Testis (tissue), 3 donors: ENCODE results near the gene STX12. TPM values are rescaled to one million over a fixed set of nuclear protein-coding genes. Genes with fewer than 3 reads are reported as not detected.
"Not testable (repeated sequence)": the region's sequence is repeated elsewhere in the genome, so short reads cannot be mapped to it uniquely, and the experiment has no call there.

Experiments
- DNase-seq: peaks from one replicate; pipeline ENCODE4 v3.0.0-alpha.2; 2019
- H3K27ac ChIP-seq, 2 donors: fragments of 200-600 bp; sonication (generic); one replicate each; pipeline ENCODE4 v1.5.1; 2019
- H3K27me3 ChIP-seq: fragments of 200-600 bp; sonication (generic); one replicate; pipeline ENCODE4 v1.5.1; 2019
- H3K36me3 ChIP-seq: fragments of 200-600 bp; sonication (generic); one replicate; pipeline ENCODE4 v1.5.1; 2017; ENCODE audit warnings: low read depth; ENCODE audit errors: missing control alignments
- H3K4me1 ChIP-seq: fragments of 200-600 bp; sonication (generic); one replicate; pipeline ENCODE4 v1.5.1; 2019
- H3K4me3 ChIP-seq, 2 donors: fragments of 200-600 bp; sonication (generic); one replicate each; pipeline ENCODE4 v1.5.1; 2017 to 2019
- H3K9me3 ChIP-seq: fragments of 200-600 bp; sonication (generic); one replicate; pipeline ENCODE4 v1.5.1; 2017
- POLR2A ChIP-seq: fragments of 450-650 bp; IDR thresholded peaks from one replicate; pipeline ENCODE4 v1.6.1; 2017; ENCODE audit warnings: antibody characterized with exemption, mild to moderate bottlenecking, moderate library complexity
- WGBS, 2 donors: methylation state at CpG; one replicate each; pipeline ENCODE4 v1.1.5; 2018; 5-methylcytosine and 5-hydroxymethylcytosine counted together
- intact Hi-C: fragments of 100-400 bp; cut with DNase I; formaldehyde crosslinking; loops from one replicate; pipeline ENCODE4 v1.15.1; 2023; ENCODE audit warnings: low total_unique reads
- polyA plus RNA-seq: library from polyadenylated mRNA; stranded (reverse); fragments of 350-450 nt; fragmentation: Illumina TruSeq; extraction: RNeasy Lipid Tissue Mini Kit (QIAGEN cat#74804); gene quantifications from one replicate; pipeline ENCODE4 v1.2.3, GENCODE V29; 2014; ENCODE audit warnings: low read depth, low replicate concordance; ENCODE audit not compliant: insufficient read depth
- total RNA-seq, 2 donors: library from RNA; depleted of rRNA; stranded (reverse); fragments of >200 nt; gene quantifications; one replicate each; pipeline ENCODE4 v1.2.3, GENCODE V29; 2016
- TF ChIP-seq, protein P1 (sequence below), 3 experiments: fragments of 450-650 bp in 2 of 3; fragments of 200-600 bp in 1 of 3; sonication (generic) in 1 of 3; IDR thresholded peaks; one replicate each; pipeline ENCODE4 v1.5.1; 2016 to 2019; ENCODE audit warnings: antibody characterized with exemption in 3 of 3, mild to moderate bottlenecking in 2 of 3, moderate library complexity in 1 of 3

Gene STX12
- total and polyA plus RNA-seq, 3 donors from 2014 or later: 32.0 to 46.7 (median 39.1) TPM

DNA sequence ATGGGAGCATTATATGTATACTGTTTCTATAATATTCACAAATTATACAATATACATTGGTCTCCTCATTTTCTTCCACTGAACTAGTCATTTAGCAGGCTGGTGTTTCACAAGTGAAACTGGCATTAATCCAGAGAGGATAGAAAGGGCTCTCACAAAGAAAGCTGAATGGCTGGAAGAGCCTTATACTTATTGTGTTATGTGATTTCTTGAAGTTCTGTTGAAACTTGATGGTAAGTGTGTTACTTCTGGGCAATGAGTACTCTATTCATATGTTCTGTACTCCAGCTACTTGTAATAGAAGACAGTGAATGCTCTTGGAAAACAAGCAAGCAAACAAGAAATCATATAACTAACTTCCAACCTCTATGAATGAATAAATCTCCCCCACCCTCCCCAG is 14.9 kb downstream of the STX12 start:
- no peak for DNase-seq
- Histone ChIP-seq H3K4me1 (peaks cover 5% of the 10 kb centered on the region), H3K27ac (no peak overlapping the region), H3K4me3 (no peak overlapping the region), H3K36me3 (no peaks in the 10 kb centered on the region), H3K27me3 (no peaks in the 10 kb centered on the region), H3K9me3 (no peaks in the 10 kb centered on the region)
- intact Hi-C loops: no loop called here
- TF ChIP-seq, protein P1, sequence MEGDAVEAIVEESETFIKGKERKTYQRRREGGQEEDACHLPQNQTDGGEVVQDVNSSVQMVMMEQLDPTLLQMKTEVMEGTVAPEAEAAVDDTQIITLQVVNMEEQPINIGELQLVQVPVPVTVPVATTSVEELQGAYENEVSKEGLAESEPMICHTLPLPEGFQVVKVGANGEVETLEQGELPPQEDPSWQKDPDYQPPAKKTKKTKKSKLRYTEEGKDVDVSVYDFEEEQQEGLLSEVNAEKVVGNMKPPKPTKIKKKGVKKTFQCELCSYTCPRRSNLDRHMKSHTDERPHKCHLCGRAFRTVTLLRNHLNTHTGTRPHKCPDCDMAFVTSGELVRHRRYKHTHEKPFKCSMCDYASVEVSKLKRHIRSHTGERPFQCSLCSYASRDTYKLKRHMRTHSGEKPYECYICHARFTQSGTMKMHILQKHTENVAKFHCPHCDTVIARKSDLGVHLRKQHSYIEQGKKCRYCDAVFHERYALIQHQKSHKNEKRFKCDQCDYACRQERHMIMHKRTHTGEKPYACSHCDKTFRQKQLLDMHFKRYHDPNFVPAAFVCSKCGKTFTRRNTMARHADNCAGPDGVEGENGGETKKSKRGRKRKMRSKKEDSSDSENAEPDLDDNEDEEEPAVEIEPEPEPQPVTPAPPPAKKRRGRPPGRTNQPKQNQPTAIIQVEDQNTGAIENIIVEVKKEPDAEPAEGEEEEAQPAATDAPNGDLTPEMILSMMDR (IDR thresholded peaks at IDR 0.05): no peak
- no peak for TF ChIP-seq POLR2A

DNA sequence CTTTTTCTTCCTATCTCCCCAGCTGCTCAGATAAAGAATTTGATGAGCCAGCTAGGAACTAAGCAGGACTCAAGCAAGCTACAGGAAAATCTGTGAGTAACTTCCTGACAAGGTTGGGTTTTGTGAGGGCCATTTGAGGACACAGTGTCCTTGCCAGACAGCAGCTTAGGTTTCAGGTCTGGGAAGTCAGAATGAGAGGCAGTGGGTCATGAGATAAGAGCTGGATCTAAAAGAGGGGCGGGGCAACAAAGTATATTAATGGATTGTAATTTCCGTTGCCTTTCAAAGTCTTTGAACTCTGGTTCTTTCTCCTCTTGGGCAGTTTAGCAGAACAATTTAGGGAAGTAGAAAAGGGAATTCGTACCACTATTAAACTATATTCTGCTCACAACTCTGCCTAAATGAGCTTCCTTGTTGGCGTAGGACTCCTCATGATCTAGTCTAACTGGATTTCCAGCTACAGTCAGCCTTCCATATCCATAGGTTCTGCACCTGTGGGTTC is 16.6 kb downstream of the STX12 start:
- WGBS, 2 donors: 58 to 60% methylated on average over 4 of the region's 4 CpGs
- Histone ChIP-seq H3K4me3 (no peak overlapping the region), H3K9me3 (no peaks in the 10 kb centered on the region), H3K27ac (peak overlapping the region in 1 of 2 donors; percentile 77), H3K27me3 (no peaks in the 10 kb centered on the region), H3K4me1 (peaks cover 5% of the 10 kb centered on the region), H3K36me3 (no peaks in the 10 kb centered on the region)
- DNase-seq: no peak
- intact Hi-C loops: no loop called here
- TF ChIP-seq POLR2A: no peak
- TF ChIP-seq, protein P1 (IDR thresholded peaks at IDR 0.05): no peak

DNA sequence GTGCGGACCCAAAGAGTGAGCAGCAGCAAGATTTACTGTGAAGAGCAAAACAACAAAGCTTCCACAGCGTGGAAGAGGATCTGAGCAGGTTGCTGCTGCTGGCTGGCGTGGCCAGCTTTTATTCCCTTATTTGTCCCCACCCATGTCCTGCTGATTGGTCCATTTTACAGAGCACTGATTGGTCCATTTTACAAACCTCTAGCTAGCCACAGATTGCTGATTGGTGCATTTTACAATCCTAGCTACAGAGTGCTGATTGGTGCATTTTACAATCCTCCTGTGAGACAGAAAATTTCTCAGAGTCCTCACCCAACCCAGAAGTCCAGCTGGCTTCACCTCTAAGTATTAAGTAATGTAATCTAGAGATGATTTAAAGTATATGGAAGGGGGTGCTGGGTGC is 17.3 kb downstream of the STX12 start:
- DNase-seq, H3K4me3 ChIP-seq, H3K9me3 ChIP-seq, H3K27me3 ChIP-seq, H3K4me1 ChIP-seq, intact Hi-C loops, H3K36me3 ChIP-seq: not testable (repeated sequence)
- WGBS, 2 donors: 92 to 100% methylated on average over 3 of the region's 3 CpGs
- H3K27ac ChIP-seq: peak overlapping the region in 1 of 2 donors; percentile 77

DNA sequence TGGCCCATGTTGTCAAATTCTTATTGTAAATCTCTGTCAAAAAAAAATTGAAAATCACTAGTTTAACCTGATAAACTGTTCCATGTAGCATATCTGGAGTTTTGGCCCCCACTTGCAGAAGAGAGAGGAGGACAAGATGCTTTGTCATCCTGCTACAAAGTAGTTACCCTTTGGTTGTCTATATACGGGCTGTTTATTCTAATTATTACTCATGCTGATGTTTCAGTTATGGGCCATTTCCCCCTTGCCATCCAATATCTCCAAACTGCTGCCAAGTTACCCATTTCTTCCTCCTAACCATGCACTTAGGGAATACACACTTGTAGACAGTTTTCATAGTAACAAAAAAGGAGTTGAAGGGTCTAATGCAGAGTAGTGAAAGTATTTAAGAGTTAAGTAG is 22.6 kb downstream of the STX12 start:
- DNase-seq: no peak
- H3K4me3 ChIP-seq: no peak overlapping the region
- WGBS, 2 donors: 57 to 62% methylated on average over 1 of the region's 1 CpG
- H3K9me3 ChIP-seq: no peaks in the 10 kb centered on the region
- H3K4me1 ChIP-seq: no peaks in the 10 kb centered on the region
- TF ChIP-seq POLR2A: no peak
- TF ChIP-seq, protein P1 (IDR thresholded peaks at IDR 0.05): no peak
- no peaks in the 10 kb centered on the region for H3K27me3 ChIP-seq
- intact Hi-C loops: no loop called here
- no peak overlapping the region for H3K27ac ChIP-seq
- H3K36me3 ChIP-seq: no peaks in the 10 kb centered on the region

DNA sequence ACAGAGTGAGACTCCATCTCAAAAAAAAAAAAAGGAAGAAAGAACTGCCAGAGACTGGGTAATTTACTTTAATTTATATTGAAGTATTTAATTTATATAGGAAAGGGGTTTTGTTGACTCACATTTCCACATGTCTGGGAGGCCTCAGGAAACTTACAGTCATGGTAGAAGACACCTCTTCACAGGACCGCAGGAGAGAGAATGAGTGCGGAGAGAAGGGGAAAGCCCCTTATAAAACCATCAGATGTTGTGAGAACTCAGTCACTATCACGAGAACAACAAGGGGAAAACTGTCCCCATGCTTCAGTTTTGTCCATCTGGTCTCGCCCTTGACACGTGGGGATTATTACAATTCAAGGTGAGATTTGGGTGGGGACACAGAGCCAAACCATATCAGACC is 31.8 kb downstream of the STX12 start:
- no peaks in the 10 kb centered on the region for H3K4me1 ChIP-seq
- TF ChIP-seq POLR2A: no peak
- TF ChIP-seq, protein P1 (IDR thresholded peaks at IDR 0.05): no peak
- no peaks in the 10 kb centered on the region for H3K36me3 ChIP-seq
- WGBS, 2 donors: 93 to 94% methylated on average over 5 of the region's 5 CpGs
- no peak overlapping the region for H3K4me3 ChIP-seq
- no peaks in the 10 kb centered on the region for H3K9me3 ChIP-seq
- DNase-seq: no peak
- H3K27ac ChIP-seq: no peak overlapping the region
- intact Hi-C loops: no loop called here
- no peaks in the 10 kb centered on the region for H3K27me3 ChIP-seq
